DND-41 (cell line): Measurements from ENCODE around the gene STX2.

Experiments used
- ATAC-seq: fragments of 200-7000 bp; cut with Tn5 transposase; 3 replicates; pipeline ENCODE4 v1.9.1; 2021; ENCODE audit warnings: low read depth; ENCODE audit not compliant: insufficient read depth
- DNase-seq: peaks from one replicate; pipeline ENCODE4 v3.0.0-alpha.2; 2020
- H2AFZ ChIP-seq: 2 replicates; pipeline ENCODE4 v1.6.0; 2012; ENCODE audit warnings: low read depth, low read length
- H3K27ac ChIP-seq: 2 replicates; pipeline ENCODE4 v1.5.1; 2012; ENCODE audit warnings: low read length, inconsistent platforms
- H3K27me3 ChIP-seq: fragments of 200-600 bp; sonication (generic); 2 replicates; pipeline ENCODE4 v1.6.0; 2012; ENCODE audit warnings: low read length, mild to moderate bottlenecking, inconsistent platforms; ENCODE audit not compliant: insufficient read depth, poor library complexity
- H3K36me3 ChIP-seq: 2 replicates; pipeline ENCODE4 v1.5.1; 2012; ENCODE audit warnings: low read length, inconsistent platforms; ENCODE audit not compliant: insufficient read depth
- H3K4me1 ChIP-seq: 2 replicates; pipeline ENCODE4 v1.5.1; 2012; ENCODE audit warnings: mild to moderate bottlenecking, low read length; ENCODE audit not compliant: insufficient read depth
- H3K4me2 ChIP-seq: 2 replicates; pipeline ENCODE4 v1.6.0; 2012; ENCODE audit warnings: mild to moderate bottlenecking, moderate library complexity, low read length, inconsistent platforms; ENCODE audit not compliant: insufficient read depth
- H3K4me3 ChIP-seq, 2 experiments: fragments of 200-600 bp in 1 of 2; shearing (Covaris generic) in 1 of 2; 2 replicates each; pipeline ENCODE4 v1.5.1; 2012 to 2016; ENCODE audit warnings: inconsistent platforms in 2 of 2, low read length in 2 of 2, mild to moderate bottlenecking in 2 of 2, low read depth in 1 of 2, moderate library complexity in 1 of 2
- H3K79me2 ChIP-seq: 2 replicates; pipeline ENCODE4 v1.6.0; 2012; ENCODE audit warnings: low read length, inconsistent platforms; ENCODE audit not compliant: insufficient read depth
- H3K9ac ChIP-seq: 2 replicates; pipeline ENCODE4 v1.6.0; 2012; ENCODE audit warnings: low read depth, mild to moderate bottlenecking, inconsistent platforms, low read length, moderate library complexity
- H3K9me3 ChIP-seq: 2 replicates; pipeline ENCODE4 v1.5.1; 2012; ENCODE audit warnings: low read length, moderate library complexity, mild to moderate bottlenecking, inconsistent platforms; ENCODE audit not compliant: insufficient read depth, severe bottlenecking
- H4K20me1 ChIP-seq: 2 replicates; pipeline ENCODE4 v1.6.0; 2012; ENCODE audit warnings: low read length; ENCODE audit not compliant: insufficient read depth
- CTCF ChIP-seq: IDR thresholded peaks from 2 replicates; pipeline ENCODE4 v1.5.1; 2012; ENCODE audit warnings: borderline replicate concordance, low read length, moderate library complexity, mild to moderate bottlenecking; ENCODE audit not compliant: poor library complexity, severe bottlenecking; ENCODE audit errors: extremely low read depth
- EZH2 ChIP-seq: IDR thresholded peaks from 3 replicates; pipeline ENCODE4 v1.6.1; 2012; ENCODE audit warnings: borderline replicate concordance, low read depth, mild to moderate bottlenecking, moderate library complexity, low read length, inconsistent platforms; ENCODE audit not compliant: severe bottlenecking

The STX2 gene

GRCh38 chr12:130832561-130833209 is 6.4 kb downstream of the STX2 start:
- TF ChIP-seq EZH2 (no peak), CTCF (no peak)
- Histone ChIP-seq H3K27me3 (no peaks in the 10 kb centered on the region), H4K20me1 (peaks cover 29% of the 10 kb centered on the region; the same call in 1 of the 2 replicates), H2AFZ (no peak overlapping the region), H3K9me3 (no peaks in the 10 kb centered on the region), H3K4me3 (no peak overlapping the region), H3K9ac (no peak overlapping the region), H3K4me1 (peaks cover 13% of the 10 kb centered on the region), H3K36me3 (no peaks in the 10 kb centered on the region), H3K79me2 (peaks cover 79% of the 10 kb centered on the region), H3K27ac (no peak overlapping the region), H3K4me2 (no peak overlapping the region)
- DNase-seq (no peak), ATAC-seq (no peak)

- ATAC-seq (no peak), DNase-seq (no peak)
- no peaks in the 10 kb centered on the region for H3K27me3 ChIP-seq
- TF ChIP-seq EZH2 (no peak), CTCF (no peak)
- peaks cover 6% of the 10 kb centered on the region for H3K4me1 ChIP-seq
- H2AFZ ChIP-seq: no peak overlapping the region
- H3K4me2 ChIP-seq: no peak overlapping the region
- H3K36me3 ChIP-seq: no peaks in the 10 kb centered on the region
- peaks cover 77% of the 10 kb centered on the region for H3K79me2 ChIP-seq
- no peak overlapping the region for H3K9ac ChIP-seq
- H3K4me3 ChIP-seq: no peak overlapping the region
- no peak overlapping the region for H3K27ac ChIP-seq
- peaks cover 28% of the 10 kb centered on the region; the same call in 1 of the 2 replicates for H4K20me1 ChIP-seq
- H3K9me3 ChIP-seq: no peaks in the 10 kb centered on the region
These were observed 7.1 kb downstream of the STX2 start for GRCh38 chr12:130831876-130832405.

GRCh38 chr12:130831246-130831645 is 7.8 kb downstream of the STX2 start:
- Histone ChIP-seq H3K27me3 (no peaks in the 10 kb centered on the region), H3K27ac (no peak overlapping the region), H3K9ac (no peak overlapping the region), H4K20me1 (peaks cover 28% of the 10 kb centered on the region; the same call in 1 of the 2 replicates), H3K9me3 (no peaks in the 10 kb centered on the region), H3K4me2 (no peak overlapping the region), H3K79me2 (peaks cover 70% of the 10 kb centered on the region), H3K4me1 (peaks cover 6% of the 10 kb centered on the region), H3K4me3 (no peak overlapping the region), H2AFZ (no peak overlapping the region), H3K36me3 (no peaks in the 10 kb centered on the region; the same call in 1 of the 2 replicates)
- no peak for DNase-seq
- TF ChIP-seq EZH2: no peak
- ATAC-seq: no peak

- no peak overlapping the region for H3K9ac ChIP-seq
- peaks cover 6% of the 10 kb centered on the region for H3K4me1 ChIP-seq
- no peak for TF ChIP-seq CTCF
- TF ChIP-seq EZH2: no peak
- no peak overlapping the region for H3K27ac ChIP-seq
- H3K36me3 ChIP-seq: peaks cover 4% of the 10 kb centered on the region; the same call in 1 of the 2 replicates
- DNase-seq: no peak
- no peak overlapping the region for H2AFZ ChIP-seq
- peaks cover 32% of the 10 kb centered on the region; the same call in 1 of the 2 replicates for H4K20me1 ChIP-seq
- H3K79me2 ChIP-seq: peaks cover 63% of the 10 kb centered on the region
- H3K27me3 ChIP-seq: no peaks in the 10 kb centered on the region
- H3K4me3 ChIP-seq: no peak overlapping the region
- no peak for ATAC-seq
- no peak overlapping the region for H3K4me2 ChIP-seq
- no peaks in the 10 kb centered on the region for H3K9me3 ChIP-seq
These were observed 8.9 kb downstream of the STX2 start for GRCh38 chr12:130830246-130830551.
